WERI-Rb-1 (cell line): ENCODE results near the gene KDELR1.

Source experiments
- DNase-seq: peaks from one replicate; pipeline ENCODE4 v3.0.0-alpha.2; 2020
- H3K27ac ChIP-seq: fragments of 250-450 bp; sonication (Bioruptor Pico); 2 replicates; pipeline ENCODE4 v1.5.1; 2020; ENCODE audit warnings: mild to moderate bottlenecking, moderate library complexity
- H3K27me3 ChIP-seq: fragments of 250-450 bp; sonication (Bioruptor Pico); 2 replicates; pipeline ENCODE4 v1.5.1; 2021; ENCODE audit warnings: mild to moderate bottlenecking, low read depth, moderate library complexity; ENCODE audit not compliant: insufficient read depth, severe bottlenecking
- H3K36me3 ChIP-seq: fragments of 250-450 bp; sonication (Bioruptor Pico); 2 replicates; pipeline ENCODE4 v1.5.1; 2020; ENCODE audit warnings: mild to moderate bottlenecking, moderate library complexity
- H3K4me3 ChIP-seq: 2 replicates; pipeline ENCODE4 v1.5.1; 2011; ENCODE audit warnings: low read depth, mild to moderate bottlenecking, control low read depth, low read length
- H3K9me3 ChIP-seq: fragments of 250-450 bp; sonication (Bioruptor Pico); 2 replicates; pipeline ENCODE4 v1.5.1; 2021; ENCODE audit warnings: mild to moderate bottlenecking, moderate library complexity; ENCODE audit not compliant: severe bottlenecking
- CTCF ChIP-seq: IDR thresholded peaks from 2 replicates; pipeline ENCODE4 v1.5.1; 2011; ENCODE audit warnings: low read depth, mild to moderate bottlenecking, control low read depth, inconsistent platforms, low read length

The KDELR1 gene

DNA sequence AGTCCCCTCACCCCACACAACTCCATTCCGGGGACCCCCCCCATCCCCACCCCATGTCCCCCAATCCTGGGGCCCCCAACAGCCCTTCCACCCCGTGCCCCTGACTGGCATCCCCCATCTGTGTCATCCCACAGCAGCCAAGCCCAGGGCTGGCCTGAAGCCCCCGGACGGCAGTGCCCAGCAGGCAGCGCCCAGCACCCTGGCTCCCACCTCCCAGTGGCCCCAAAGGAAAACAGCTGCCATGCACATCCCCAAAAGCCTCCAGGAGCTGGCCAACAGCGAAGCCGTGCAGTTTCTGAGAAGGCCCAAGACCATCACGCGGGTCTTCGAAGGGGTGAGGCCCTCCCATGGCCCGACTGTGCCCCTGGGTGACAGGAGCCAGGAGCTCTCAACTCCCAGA lies 25.7 kb downstream of the KDELR1 start:
- Histone ChIP-seq H3K36me3 (no peaks in the 10 kb centered on the region), H3K27ac (peak overlapping the region; percentile 47), H3K4me3 (no peak overlapping the region), H3K27me3 (no peaks in the 10 kb centered on the region), H3K9me3 (peaks cover 7% of the 10 kb centered on the region)
- no peak for TF ChIP-seq CTCF
- no peak for DNase-seq

- Histone ChIP-seq H3K9me3 (peaks cover 7% of the 10 kb centered on the region), H3K4me3 (no peak overlapping the region), H3K27me3 (no peaks in the 10 kb centered on the region), H3K27ac (peak overlapping the region; percentile 81), H3K36me3 (no peaks in the 10 kb centered on the region)
- no peak for TF ChIP-seq CTCF
- no peak for DNase-seq
These were observed 26.6 kb downstream of the KDELR1 start for GRCh38 chr19:48364598-48365348.

GRCh38 chr19:48363810-48364597 lies 27.3 kb downstream of the KDELR1 start, which contains the start of the genes SYNGR4 and TMEM143:
Gene SYNGR4, plus strand, starts transcription at chr19:48364367. Its CDS starts 1,476 bp downstream, at chr19:48365843.
Gene TMEM143, minus strand, starts transcription at chr19:48363940. Its CDS starts 20 bp downstream, at chr19:48363920.
- H3K36me3 ChIP-seq, result no peaks in the 10 kb centered on the region
- no peak for TF ChIP-seq CTCF
- H3K9me3 ChIP-seq, result peaks cover 7% of the 10 kb centered on the region
- peak within 1 kb of the TSS; percentile 52 for H3K4me3 ChIP-seq
- peak within 1 kb of the TSS; percentile 81 for H3K27ac ChIP-seq
- peak; percentile 94 for DNase-seq
- no peaks in the 10 kb centered on the region for H3K27me3 ChIP-seq

DNA sequence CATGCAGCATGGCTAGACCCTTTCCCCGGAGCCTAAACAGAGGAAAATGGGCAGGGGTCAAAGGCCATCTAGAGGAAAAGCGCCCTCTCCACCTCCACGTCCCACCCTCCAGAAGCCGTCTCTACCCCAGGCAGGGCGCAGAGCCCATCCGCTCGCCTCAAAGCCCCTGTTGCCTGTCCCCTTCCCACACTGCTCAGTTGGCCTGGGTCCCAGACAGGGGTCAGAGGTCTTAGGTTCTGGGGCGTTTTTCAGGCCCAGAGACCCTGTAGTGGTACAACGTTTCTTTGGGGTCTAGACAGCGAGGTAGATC lies 27.9 kb downstream of the KDELR1 start:
- H3K27ac ChIP-seq, result peak overlapping the region; percentile 81
- peak overlapping the region; percentile 52 for H3K4me3 ChIP-seq
- TF ChIP-seq CTCF, result no peak
- no peaks in the 10 kb centered on the region for H3K27me3 ChIP-seq
- H3K36me3 ChIP-seq, result no peaks in the 10 kb centered on the region
- H3K9me3 ChIP-seq, result peaks cover 7% of the 10 kb centered on the region
- no peak for DNase-seq

GRCh38 chr19:48362716-48363499 lies 28.4 kb downstream of the KDELR1 start:
- TF ChIP-seq CTCF, result no peak
- Histone ChIP-seq H3K36me3 (no peaks in the 10 kb centered on the region), H3K27me3 (no peaks in the 10 kb centered on the region), H3K4me3 (peak overlapping the region; percentile 52), H3K27ac (peak overlapping the region; percentile 81), H3K9me3 (peaks cover 7% of the 10 kb centered on the region)
- DNase-seq, result peak; percentile 94
